T-helper 17 cell (primary cell): ENCODE data around the gene ITGAV. TPM values are rescaled to one million over a fixed set of nuclear protein-coding genes. Genes with fewer than 3 reads are reported as not detected.

Experiments
- ATAC-seq: fragments of 150-1000 bp; cut with Tn5 transposase; 2 replicates; pipeline ENCODE4 v1.10.0; 2021; ENCODE audit warnings: mild to moderate bottlenecking, moderate library complexity
- DNase-seq, 3 donors: peaks; one replicate each; pipeline versions ENCODE4 v3.0.0 to v3.0.0-alpha.2; 2020 to 2021
- H3K9me3 ChIP-seq: one replicate; pipeline ENCODE4 v1.7.0; 2013; ENCODE audit warnings: low read length, mild to moderate bottlenecking; ENCODE audit not compliant: control insufficient read depth, poor library complexity, severe bottlenecking
- H3K27ac Mint-ChIP-seq: one replicate; pipeline ENCODE4 v1.8.0; 2022; ENCODE audit warnings: mild to moderate bottlenecking, moderate library complexity, mixed read lengths
- H3K27me3 Mint-ChIP-seq: one replicate; pipeline ENCODE4 v1.8.0; 2022; ENCODE audit warnings: mixed read lengths
- H3K36me3 Mint-ChIP-seq: one replicate; pipeline ENCODE4 v1.8.0; 2022; ENCODE audit warnings: low read depth, mixed read lengths
- H3K4me1 Mint-ChIP-seq: one replicate; pipeline ENCODE4 v1.8.0; 2022; ENCODE audit warnings: mild to moderate bottlenecking, mixed read lengths
- H3K4me3 Mint-ChIP-seq: one replicate; pipeline ENCODE4 v1.8.0; 2022; ENCODE audit warnings: mild to moderate bottlenecking, moderate library complexity, mixed read lengths
- total RNA-seq, 4 donors: library from RNA in 2 of 4; stranded (reverse) in 2 of 4; gene quantifications; one replicate each; pipeline ENCODE4 v1.2.3 and lab custom pipeline; 2022 to 2026

The ITGAV gene
- total RNA-seq, 2 donors from 2014 or later: 4.7 to 9.3 TPM

GRCh38 chr2:186670831-186671230, 81.0 kb downstream of the ITGAV start:
- Mint-ChIP-seq H3K27ac (no peak overlapping the region), H3K36me3 (peaks cover 9% of the 10 kb centered on the region), H3K4me3 (no peak overlapping the region), H3K27me3 (no peaks in the 10 kb centered on the region), H3K4me1 (no peaks in the 10 kb centered on the region)
- ATAC-seq: no peak
- no peak for DNase-seq
- H3K9me3 ChIP-seq: no peaks in the 10 kb centered on the region

GRCh38 chr2:186675380-186675779, 85.5 kb downstream of the ITGAV start:
- DNase-seq (no peak), ATAC-seq (no peak)
- Mint-ChIP-seq H3K4me3 (no peak overlapping the region), H3K36me3 (peaks cover 3% of the 10 kb centered on the region), H3K27ac (no peak overlapping the region), H3K27me3 (no peaks in the 10 kb centered on the region), H3K4me1 (no peaks in the 10 kb centered on the region)
- H3K9me3 ChIP-seq: no peaks in the 10 kb centered on the region

- ATAC-seq: no peak
- H3K4me3 Mint-ChIP-seq: no peak overlapping the region
- H3K27me3 Mint-ChIP-seq: no peaks in the 10 kb centered on the region
- H3K36me3 Mint-ChIP-seq: no peaks in the 10 kb centered on the region
- DNase-seq: no peak
- no peaks in the 10 kb centered on the region for H3K4me1 Mint-ChIP-seq
- H3K9me3 ChIP-seq: peaks cover 5% of the 10 kb centered on the region
- no peak overlapping the region for H3K27ac Mint-ChIP-seq
Observed at GRCh38 chr2:186683341-186683740, 93.5 kb downstream of the ITGAV start.

- Mint-ChIP-seq H3K36me3 (no peaks in the 10 kb centered on the region), H3K4me3 (no peak overlapping the region), H3K27me3 (peaks cover 20% of the 10 kb centered on the region), H3K4me1 (no peaks in the 10 kb centered on the region), H3K27ac (no peak overlapping the region)
- ATAC-seq: no peak
- peaks cover 5% of the 10 kb centered on the region for H3K9me3 ChIP-seq
- DNase-seq: no peak
Observed at GRCh38 chr2:186687807-186688211, 98.0 kb downstream of the ITGAV start.

- ATAC-seq (no peak), DNase-seq (no peak)
- Mint-ChIP-seq H3K27ac (no peak overlapping the region), H3K36me3 (peaks cover 2% of the 10 kb centered on the region), H3K4me3 (no peak overlapping the region), H3K27me3 (peaks cover 26% of the 10 kb centered on the region), H3K4me1 (peaks cover 2% of the 10 kb centered on the region)
- H3K9me3 ChIP-seq: peaks cover 5% of the 10 kb centered on the region
Observed at GRCh38 chr2:186688813-186689212, 99.0 kb downstream of the ITGAV start.

- ATAC-seq: no peak
- H3K9me3 ChIP-seq: peaks cover 5% of the 10 kb centered on the region
- Mint-ChIP-seq H3K4me1 (peaks cover 13% of the 10 kb centered on the region), H3K36me3 (peaks cover 4% of the 10 kb centered on the region), H3K27me3 (peaks cover 45% of the 10 kb centered on the region), H3K4me3 (no peak overlapping the region), H3K27ac (no peak overlapping the region)
- no peak for DNase-seq
Observed at GRCh38 chr2:186690786-186691185, 100.9 kb downstream of the ITGAV start.

- H3K9me3 ChIP-seq: peaks cover 5% of the 10 kb centered on the region
- Mint-ChIP-seq H3K36me3 (peaks cover 4% of the 10 kb centered on the region), H3K4me1 (peaks cover 13% of the 10 kb centered on the region), H3K27ac (no peak overlapping the region), H3K27me3 (peaks cover 50% of the 10 kb centered on the region), H3K4me3 (no peak overlapping the region)
- ATAC-seq (no peak), DNase-seq (no peak)
Observed at GRCh38 chr2:186691231-186691630, 101.4 kb downstream of the ITGAV start.

GRCh38 chr2:186691900-186692299, 102.0 kb downstream of the ITGAV start:
- Mint-ChIP-seq H3K36me3 (peaks cover 4% of the 10 kb centered on the region), H3K4me3 (no peak overlapping the region), H3K4me1 (peaks cover 13% of the 10 kb centered on the region), H3K27ac (no peak overlapping the region), H3K27me3 (peaks cover 56% of the 10 kb centered on the region)
- H3K9me3 ChIP-seq: peaks cover 5% of the 10 kb centered on the region
- no peak for DNase-seq
- ATAC-seq: no peak

- no peaks in the 10 kb centered on the region for H3K9me3 ChIP-seq
- DNase-seq (no peak), ATAC-seq (no peak)
- Mint-ChIP-seq H3K36me3 (peaks cover 4% of the 10 kb centered on the region), H3K4me1 (peaks cover 13% of the 10 kb centered on the region), H3K27me3 (peaks cover 57% of the 10 kb centered on the region), H3K4me3 (peak overlapping the region; percentile 85), H3K27ac (no peak overlapping the region)
Observed at GRCh38 chr2:186693446-186693832, 103.6 kb downstream of the ITGAV start.

- Mint-ChIP-seq H3K4me1 (peaks cover 13% of the 10 kb centered on the region), H3K27ac (no peak overlapping the region), H3K27me3 (peaks cover 66% of the 10 kb centered on the region), H3K36me3 (peaks cover 4% of the 10 kb centered on the region), H3K4me3 (peak overlapping the region; percentile 85)
- DNase-seq (no peak), ATAC-seq (no peak)
- no peaks in the 10 kb centered on the region for H3K9me3 ChIP-seq
Observed at GRCh38 chr2:186695081-186695756, 105.4 kb downstream of the ITGAV start.

- peaks cover 65% of the 10 kb centered on the region for H3K27me3 Mint-ChIP-seq
- H3K36me3 Mint-ChIP-seq: peaks cover 5% of the 10 kb centered on the region
- no peak for DNase-seq
- H3K4me3 Mint-ChIP-seq: no peak overlapping the region
- ATAC-seq: no peak
- peaks cover 14% of the 10 kb centered on the region for H3K4me1 Mint-ChIP-seq
- H3K9me3 ChIP-seq: no peaks in the 10 kb centered on the region
- H3K27ac Mint-ChIP-seq: no peak overlapping the region
Observed at GRCh38 chr2:186696290-186696689, 106.4 kb downstream of the ITGAV start.

GRCh38 chr2:186696804-186697203, 106.9 kb downstream of the ITGAV start:
- Mint-ChIP-seq H3K36me3 (peaks cover 6% of the 10 kb centered on the region), H3K4me3 (no peak overlapping the region), H3K27me3 (peaks cover 65% of the 10 kb centered on the region), H3K27ac (no peak overlapping the region), H3K4me1 (peaks cover 15% of the 10 kb centered on the region)
- H3K9me3 ChIP-seq: no peaks in the 10 kb centered on the region
- ATAC-seq (no peak), DNase-seq (no peak)

GRCh38 chr2:186697536-186697935, 107.7 kb downstream of the ITGAV start:
- H3K9me3 ChIP-seq: no peaks in the 10 kb centered on the region
- DNase-seq: no peak
- no peak overlapping the region for H3K4me3 Mint-ChIP-seq
- peaks cover 15% of the 10 kb centered on the region for H3K4me1 Mint-ChIP-seq
- H3K36me3 Mint-ChIP-seq: peaks cover 6% of the 10 kb centered on the region
- H3K27me3 Mint-ChIP-seq: peaks cover 65% of the 10 kb centered on the region
- no peak overlapping the region for H3K27ac Mint-ChIP-seq
- no peak for ATAC-seq

- no peaks in the 10 kb centered on the region for H3K9me3 ChIP-seq
- Mint-ChIP-seq H3K4me3 (no peak overlapping the region), H3K36me3 (peaks cover 2% of the 10 kb centered on the region), H3K27ac (no peak overlapping the region), H3K27me3 (peaks cover 53% of the 10 kb centered on the region), H3K4me1 (peaks cover 6% of the 10 kb centered on the region)
- ATAC-seq (no peak), DNase-seq (no peak)
Observed at GRCh38 chr2:186699742-186700141, 109.9 kb downstream of the ITGAV start.
